Prostate gland (tissue), 2 donors: ENCODE data around the gene ELMO3. TPM values are rescaled to one million over a fixed set of nuclear protein-coding genes. Genes with fewer than 3 reads are reported as not detected.

ENCODE experiments used
- DNase-seq: peaks from one replicate; pipeline ENCODE4 v3.0.0-alpha.2; 2019; ENCODE audit warnings: low spot score
- H3K27ac ChIP-seq, 2 donors: fragments of 200-600 bp; sonication (generic); 2 replicates each; pipeline ENCODE4 v1.5.1; 2017 to 2019
- H3K27me3 ChIP-seq: fragments of 200-600 bp; sonication (generic); replicated peaks from 2 replicates; pipeline ENCODE4 v1.5.1; 2019; ENCODE audit not compliant: insufficient read depth
- H3K36me3 ChIP-seq, 2 donors: fragments of 200-600 bp; sonication (generic); 1 replicate in 1 of 2; 2 replicates in 1 of 2; pipeline versions ENCODE4 v1.5.1 to v1.8.1; 2017 to 2019
- H3K4me1 ChIP-seq: fragments of 200-600 bp; sonication (generic); replicated peaks from 2 replicates; pipeline ENCODE4 v1.5.1; 2019
- H3K4me3 ChIP-seq, 2 donors: fragments of 200-600 bp; sonication (generic); 2 replicates each; pipeline ENCODE4 v1.5.1; 2017 to 2019
- H3K9me3 ChIP-seq: fragments of 200-600 bp; sonication (generic); 2 replicates; pipeline ENCODE4 v1.5.1; 2017
- CTCF ChIP-seq, 4 experiments: fragments of 200-600 bp in 2 of 4; fragments of 450-650 bp in 2 of 4; sonication (generic) in 2 of 4; IDR thresholded peaks; 1 replicate in 3 of 4; 2 replicates in 1 of 4; pipeline ENCODE4 v1.5.1; 2016 to 2019; ENCODE audit warnings: antibody characterized with exemption in 4 of 4, mild to moderate bottlenecking in 2 of 4, moderate library complexity in 2 of 4
- POLR2A ChIP-seq: fragments of 450-650 bp; IDR thresholded peaks from one replicate; pipeline ENCODE4 v1.6.1; 2016; ENCODE audit warnings: antibody characterized with exemption, mild to moderate bottlenecking
- POLR2AphosphoS5 ChIP-seq: sonication (generic); formaldehyde crosslinking; IDR thresholded peaks from one replicate; pipeline ENCODE4 v1.6.1; 2017; ENCODE audit warnings: antibody characterized with exemption
- WGBS: methylation state at CpG from one replicate; pipeline ENCODE4 v1.1.5; 2018; 5-methylcytosine and 5-hydroxymethylcytosine counted together
- intact Hi-C: fragments of 100-400 bp; cut with DNase I; formaldehyde crosslinking; loops from one replicate; pipeline ENCODE4 v1.14.2; 2022
- total RNA-seq, 2 donors: library from RNA; depleted of rRNA; stranded (reverse); fragments of >200 nt; gene quantifications; one replicate each; pipeline ENCODE4 v1.1.0, GENCODE V29; 2016

ELMO3 gene
- total RNA-seq, 2 donors from 2014 or later = 24.8 to 36.7 TPM

GRCh38 chr16:67223992-67224391, 25.1 kb downstream of the ELMO3 start:
- no peak for DNase-seq
- H3K4me3 ChIP-seq = no peak overlapping the region
- no peaks in the 10 kb centered on the region for H3K9me3 ChIP-seq
- intact Hi-C loops = no loop called here
- H3K4me1 ChIP-seq = no peaks in the 10 kb centered on the region
- TF ChIP-seq POLR2A (no peak), POLR2AphosphoS5 (no peak), CTCF (IDR thresholded peaks at IDR 0.05) (no peak)
- H3K27ac ChIP-seq = no peak overlapping the region
- 32% methylated on average over 3 of the region's 3 CpGs for WGBS
- H3K27me3 ChIP-seq = no peaks in the 10 kb centered on the region
- H3K36me3 ChIP-seq = peaks cover 0 to 5% of the 10 kb centered on the region in 2 donors

GRCh38 chr16:67226295-67226803, 27.4 kb downstream of the ELMO3 start:
- WGBS = 5% methylated on average over 12 of the region's 12 CpGs

GRCh38 chr16:67226804-67227566, 28.1 kb downstream of the ELMO3 start, which contains the start of gene TMEM208:
TSS of gene TMEM208 (plus strand) at chr16:67227130. CDS start at chr16:67227219, 89 bp downstream.
- under 1% methylated on average over 46 of the region's 46 CpGs for WGBS
- Histone ChIP-seq H3K27me3 (no peaks in the 10 kb centered on the region), H3K4me3 (peak within 1 kb of the TSS; percentile 82 to 91), H3K36me3 (peaks cover 3 to 23% of the 10 kb centered on the region in 2 donors), H3K4me1 (no peaks in the 10 kb centered on the region), H3K27ac (peak within 1 kb of the TSS; percentile 61 to 73), H3K9me3 (no peaks in the 10 kb centered on the region)
- intact Hi-C loops = no loop called here
- peak; percentile 95 for DNase-seq
- TF ChIP-seq POLR2AphosphoS5 (peak; percentile 100), POLR2A (peak; percentile 70), CTCF (IDR thresholded peaks at IDR 0.05) (peak in 3 of 4 experiments; percentile 14 to 58 (median 52))

More at GRCh38 chr16:67226295-67226803, 27.4 kb downstream of the ELMO3 start:
- peak overlapping the region; percentile 82 to 91 for H3K4me3 ChIP-seq
- intact Hi-C loops = no loop called here
- H3K27ac ChIP-seq = peak overlapping the region; percentile 56 to 73
- no peaks in the 10 kb centered on the region for H3K4me1 ChIP-seq
- peaks cover 3 to 23% of the 10 kb centered on the region in 2 donors for H3K36me3 ChIP-seq
- no peaks in the 10 kb centered on the region for H3K9me3 ChIP-seq
- DNase-seq = no peak
- H3K27me3 ChIP-seq = no peaks in the 10 kb centered on the region
- no peak for TF ChIP-seq CTCF (IDR thresholded peaks at IDR 0.05)
- TF ChIP-seq POLR2AphosphoS5 = no peak
- no peak for TF ChIP-seq POLR2A

GRCh38 chr16:67227567-67227921, 28.6 kb downstream of the ELMO3 start:
- Histone ChIP-seq H3K9me3 (no peaks in the 10 kb centered on the region), H3K36me3 (peaks cover 3 to 23% of the 10 kb centered on the region in 2 donors), H3K27me3 (no peaks in the 10 kb centered on the region), H3K27ac (peak overlapping the region; percentile 61 to 73), H3K4me1 (no peaks in the 10 kb centered on the region), H3K4me3 (peak overlapping the region; percentile 82 to 91)
- DNase-seq = no peak
- intact Hi-C loops = no loop called here
- TF ChIP-seq POLR2A (no peak), CTCF (IDR thresholded peaks at IDR 0.05) (no peak), POLR2AphosphoS5 (no peak)
- WGBS = 8% methylated on average over 12 of the region's 12 CpGs
